Measurements from ENCODE around the gene STC2. TPM values are rescaled to one million over a fixed set of nuclear protein-coding genes. Genes with fewer than 3 reads are reported as not detected.
A peak's percentile ranks its signal among the peaks of the same experiment; 100 is the strongest.

Gene STC2
- total and polyA plus RNA-seq, 2 of the 4 experiments (the other 2 are of a cell fraction) = 87.5 to 270 TPM

GRCh38 chr5:173333925-173334661 lies 5.9 kb upstream of the STC2 start:
- Histone ChIP-seq H3K9me3 (ENCODE audit: control insufficient read depth, insufficient read depth, low read length) (no peaks in the 10 kb centered on the region), H3K18ac (ENCODE audit: low read depth, low read length) (peak overlapping the region; percentile 52), H2BK15ac (ENCODE audit: low read depth, low read length) (no peak overlapping the region), H3K79me1 (ENCODE audit: low read depth in 1 of 2, low read length in 2 of 2) (peaks cover 0 to 18% of the 10 kb centered on the region in 2 experiments; a peak in 1 of 4 replicates), H3K56ac (ENCODE audit: extremely low read depth, insufficient read depth, low read length) (no peak overlapping the region), H2BK5ac (ENCODE audit: low read depth, low read length, poor library complexity, severe bottlenecking) (peak overlapping the region; percentile 83), H4K8ac (ENCODE audit: low read depth in 2 of 2, low read length in 2 of 2) (no peak overlapping the region; a peak in 1 of 4 replicates), H2BK20ac (ENCODE audit: low read depth, low read length) (no peak overlapping the region), H3K27me3 (ENCODE audit: control insufficient read depth, insufficient read depth, low read length) (no peaks in the 10 kb centered on the region), H3K4me1 (ENCODE audit: control insufficient read depth, insufficient read depth, low read length) (peaks cover 8% of the 10 kb centered on the region; the same call in 1 of the 2 replicates), H3K4ac (ENCODE audit: low read depth, low read length) (no peak overlapping the region), H3K4me2 (ENCODE audit: low read depth, low read length) (peak overlapping the region; percentile 42; the same call in 1 of the 2 replicates), H3K27ac (ENCODE audit: insufficient read depth, low read length) (peak overlapping the region; percentile 45; the same call in 1 of the 2 replicates), H3K9ac (ENCODE audit: low read depth, low read length) (no peak overlapping the region), H4K20me1 (ENCODE audit: insufficient read depth, low read length) (no peaks in the 10 kb centered on the region), H2AK5ac (ENCODE audit: low read depth, low read length) (no peak overlapping the region), H2BK120ac (ENCODE audit: low read depth, low read length) (no peak overlapping the region; the same call in 1 of the 2 replicates), H3K14ac (replicated peaks; ENCODE audit: low read depth, low read length) (no peak overlapping the region), H4K5ac (ENCODE audit: low read depth, low read length) (no peak overlapping the region), H2AFZ (replicated peaks; ENCODE audit: low read length, poor library complexity) (no peak overlapping the region), H3K9me1 (ENCODE audit: insufficient read depth, low read length) (no peaks in the 10 kb centered on the region; the same call in 1 of the 2 replicates), H4K91ac (ENCODE audit: insufficient read depth, low read depth, low read length) (no peak overlapping the region), H3K4me3 (ENCODE audit: insufficient read depth, low read depth, low read length) (no peak overlapping the region), H3K36me3 (ENCODE audit: control insufficient read depth, insufficient read depth, low read length) (no peaks in the 10 kb centered on the region), H3K23ac (ENCODE audit: low read depth, low read length) (no peak overlapping the region; the same call in 1 of the 2 replicates), H2AK9ac (replicated peaks; ENCODE audit: low read depth, low read length, poor library complexity) (no peak overlapping the region)
- in situ Hi-C loops (cut with MboI; ENCODE audit: low sequenced_read_pairs) = no loop called here
- CTCF ChIA-PET = no interaction called here
- POLR2A ChIA-PET (ENCODE audit: unreplicated experiment) = no interaction called here
- intact Hi-C loops (cut with micrococcal nuclease) = no loop called here
- DNase-seq (peak; percentile 80), ATAC-seq (ENCODE audit: low read depth) (peak; percentile 25)
- no TSS peak for BruUV-seq (replicated peaks)
- dilution Hi-C loops (cut with HindIII; ENCODE audit: low sequenced_read_pairs, unreplicated experiment) = no loop called here
- no CpG with 5 or more reads among the region's 4 CpGs for WGBS, 2 experiments (ENCODE audit: extremely low coverage in 2 of 2, insufficient read length in 1 of 2)
- TF ChIP-seq ELK1 (IDR thresholded peaks at IDR 0.05; ENCODE audit: borderline replicate concordance, low read depth, low read length) (no peak), CEBPB (IDR thresholded peaks at IDR 0.05; ENCODE audit: low read depth, low read length) (peak; percentile 87)

Data from IMR-90 (cell line).